HG03135 (cell line): ENCODE data around the gene PPP6R2.
"Not testable (repeated sequence)": the region's sequence is repeated elsewhere in the genome, so short reads cannot be mapped to it uniquely, and the experiment has no call there.

Source experiments
- ATAC-seq: cut with Tn5 transposase; IDR thresholded peaks from one replicate; pipeline ENCODE4 v1.9.1; 2021; ENCODE audit warnings: mild to moderate bottlenecking, moderate library complexity; ENCODE audit not compliant: unreplicated experiment

The PPP6R2 gene

GRCh38 chr22:50339945-50340879, 2.9 kb upstream of the PPP6R2 start:
- ATAC-seq = no peak

DNA sequence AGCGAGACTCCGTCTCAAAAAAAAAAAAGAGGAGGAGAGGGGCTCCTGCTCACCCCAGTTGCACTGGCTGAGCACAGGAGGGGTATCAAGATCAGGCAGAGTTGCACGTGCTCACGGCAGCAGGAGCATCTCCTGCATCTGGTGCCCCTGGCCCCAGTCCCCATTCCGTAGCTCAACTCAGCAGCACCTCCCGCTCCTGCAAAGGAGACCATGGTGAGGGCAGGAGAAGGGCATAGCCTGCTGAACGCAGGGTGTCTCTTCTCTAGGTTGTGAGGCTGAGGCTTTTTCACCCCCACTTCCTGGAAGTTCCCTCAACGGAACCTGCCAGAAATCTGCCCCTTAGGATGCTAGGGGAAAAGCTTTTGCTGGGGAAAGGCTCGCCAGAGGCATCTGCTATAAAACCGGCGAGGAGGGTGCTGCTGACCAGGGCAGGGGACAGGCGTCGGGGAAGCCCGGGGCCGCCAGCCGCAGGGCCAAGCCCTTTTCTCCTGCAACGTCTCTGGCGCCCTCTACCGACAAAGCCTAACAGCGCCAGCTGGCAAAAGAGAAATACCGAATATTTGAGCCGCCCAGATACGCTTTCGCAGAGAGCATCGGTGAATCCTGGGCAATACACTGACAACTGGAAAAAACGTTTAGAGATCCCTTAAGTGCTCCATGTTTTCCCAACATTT, 1.0 kb upstream of the PPP6R2 start:
- peak; percentile 59 for ATAC-seq

GRCh38 chr22:50343541-50343935, 411 bp downstream of the PPP6R2 start:
- no peak for ATAC-seq

GRCh38 chr22:50346470-50346869, 3.3 kb downstream of the PPP6R2 start:
- no peak for ATAC-seq

GRCh38 chr22:50347157-50347556, 4.0 kb downstream of the PPP6R2 start:
- ATAC-seq = no peak

DNA sequence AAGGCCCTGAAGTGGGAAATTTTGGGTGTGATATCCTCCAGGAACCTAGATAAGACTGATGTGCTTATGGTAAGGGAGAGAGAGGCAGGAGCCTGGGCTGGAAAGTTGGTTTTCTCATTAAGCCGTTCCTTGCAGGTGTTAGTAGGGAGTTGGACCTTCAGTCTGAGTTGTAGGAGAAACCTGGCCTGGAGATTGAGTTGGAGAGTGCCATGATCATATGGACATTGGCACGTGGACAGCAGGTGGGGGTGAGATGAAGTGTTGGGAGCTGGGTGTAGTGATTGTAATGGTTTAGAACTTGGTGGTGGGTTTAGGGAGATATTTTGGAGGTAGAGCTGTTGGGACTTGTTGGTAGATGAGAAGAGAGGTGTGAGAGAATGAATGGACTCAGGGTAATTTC, 4.9 kb downstream of the PPP6R2 start:
- no peak for ATAC-seq

DNA sequence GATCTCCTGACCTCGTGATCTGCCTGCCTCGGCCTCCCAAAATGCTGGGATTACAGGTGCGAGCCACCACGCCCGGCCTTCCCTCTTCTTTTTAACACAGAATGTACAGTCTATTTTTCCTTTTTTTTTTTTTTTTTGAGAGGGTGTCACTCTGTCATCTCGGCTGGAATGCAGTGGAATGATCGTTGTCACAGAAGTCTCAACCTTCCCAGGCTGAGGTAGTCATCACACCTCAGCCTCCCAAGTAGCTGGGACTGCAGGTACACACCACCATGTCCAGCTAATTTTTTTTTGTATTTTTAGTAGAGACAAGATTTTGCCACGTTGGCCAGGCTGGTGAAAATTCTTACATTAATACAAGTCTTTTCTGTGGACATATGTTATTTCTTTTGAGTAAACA, 13.1 kb downstream of the PPP6R2 start:
- ATAC-seq = no peak

- ATAC-seq = no peak
Observed at GRCh38 chr22:50357222-50357621, 14.1 kb downstream of the PPP6R2 start.

- ATAC-seq = no peak
Observed at GRCh38 chr22:50357756-50358155, 14.6 kb downstream of the PPP6R2 start.

DNA sequence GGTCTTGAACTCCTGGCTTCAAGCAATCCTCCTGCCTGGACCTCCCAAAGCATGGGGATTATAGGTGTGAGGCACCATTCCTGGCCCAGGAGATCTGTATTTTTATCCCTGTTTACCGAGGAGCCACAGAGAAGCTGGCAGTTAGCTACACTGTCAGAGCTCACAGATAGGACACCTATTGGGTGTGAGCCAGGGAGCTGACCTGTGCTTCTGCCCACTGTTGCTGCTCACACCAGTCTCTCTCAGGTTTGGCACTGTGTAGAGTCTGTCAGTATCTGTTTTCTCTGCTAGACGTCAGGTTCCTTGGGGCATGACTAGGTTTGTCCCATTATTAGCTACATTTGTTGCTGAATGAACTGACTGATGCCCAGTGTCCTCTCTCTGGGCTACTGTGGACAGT, 17.5 kb downstream of the PPP6R2 start:
- ATAC-seq = no peak

DNA sequence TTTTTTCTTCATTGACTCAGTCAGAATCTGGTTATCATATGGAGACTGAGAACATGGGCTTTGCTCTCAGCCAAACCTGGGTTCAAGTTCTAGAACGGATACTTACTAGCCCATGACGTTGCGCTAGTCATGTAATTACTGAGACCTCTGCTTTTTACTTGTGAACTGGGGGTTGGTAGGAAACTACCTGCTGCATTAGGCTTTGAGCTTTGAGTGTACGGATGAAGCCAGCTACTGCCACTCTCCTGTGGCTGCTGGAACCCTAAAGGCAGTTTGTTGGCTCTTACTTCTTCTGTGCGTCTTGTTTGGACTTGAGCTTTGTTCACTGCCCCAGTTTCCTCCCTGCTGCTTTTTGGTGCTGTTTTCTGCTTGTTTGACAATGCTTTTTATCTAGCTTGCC, 18.1 kb downstream of the PPP6R2 start:
- ATAC-seq = no peak

GRCh38 chr22:50361688-50362087, 18.6 kb downstream of the PPP6R2 start:
- ATAC-seq = no peak

DNA sequence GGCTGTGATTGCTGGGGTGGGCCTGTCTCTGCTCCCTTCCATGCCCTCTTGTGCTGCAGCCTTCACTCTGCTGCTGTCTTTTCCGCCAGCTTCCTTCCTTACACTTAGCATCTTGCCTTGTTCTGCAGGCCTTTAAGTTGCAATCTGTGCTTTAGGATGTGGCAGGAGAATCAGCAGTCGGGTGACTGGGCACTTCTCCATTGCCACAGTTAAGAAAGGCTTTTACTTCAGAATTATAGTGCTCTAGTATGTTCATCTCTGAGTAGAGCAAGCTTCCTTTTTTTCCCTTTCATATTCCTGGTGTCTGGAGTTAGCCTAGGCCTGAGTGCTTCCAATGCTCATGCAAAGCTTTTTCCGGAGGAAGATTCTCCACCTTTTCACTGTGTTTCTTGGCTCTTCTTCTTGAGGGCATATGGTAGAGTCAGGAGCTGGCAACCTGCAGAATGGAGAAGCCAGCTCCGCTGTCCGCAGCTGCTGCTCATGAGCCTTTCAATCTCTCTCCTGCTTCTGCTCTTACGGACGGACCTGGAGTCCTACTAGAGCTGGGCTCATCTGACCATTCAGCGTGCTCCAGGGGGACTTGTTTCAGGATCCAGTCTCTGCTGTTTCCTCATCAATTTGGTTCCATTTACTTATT, 20.2 kb downstream of the PPP6R2 start:
- no peak for ATAC-seq

- not testable (repeated sequence) for ATAC-seq
Observed at GRCh38 chr22:50363803-50364194, 20.7 kb downstream of the PPP6R2 start.

DNA sequence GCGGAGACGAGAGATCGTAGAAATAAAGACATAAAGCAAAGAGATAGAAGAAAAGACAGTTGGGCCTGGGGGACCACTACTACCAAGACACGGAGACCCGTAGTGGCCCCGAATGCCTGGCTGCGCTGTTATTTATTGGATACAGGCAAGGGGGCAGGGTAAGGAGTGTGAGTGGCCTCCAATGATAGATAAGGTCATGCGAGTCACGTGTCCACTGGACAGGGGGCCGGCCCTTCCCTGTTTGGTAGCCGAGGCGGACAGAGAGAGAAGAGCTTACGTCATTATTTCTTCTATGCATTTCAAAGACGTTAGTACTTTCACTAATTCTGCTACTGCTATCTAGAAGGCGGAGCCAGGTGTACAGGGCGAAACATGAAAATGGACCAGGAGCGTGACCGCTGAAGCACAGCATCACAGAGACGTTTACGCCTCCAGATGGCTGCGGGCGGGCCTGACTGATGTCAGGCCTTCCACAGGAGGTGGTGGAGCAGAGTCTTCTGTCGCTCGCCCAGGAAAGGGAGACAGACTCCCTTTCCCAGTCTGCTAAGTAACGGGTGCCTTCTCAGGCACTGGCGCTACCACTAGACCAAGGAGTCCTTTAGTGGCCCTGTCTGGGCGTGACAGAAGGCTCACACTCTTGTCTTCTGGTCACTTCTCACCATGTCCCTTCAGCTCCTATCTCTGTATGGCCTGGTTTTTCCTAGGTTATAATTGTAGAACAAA, 24.8 kb downstream of the PPP6R2 start:
- ATAC-seq = no peak

GRCh38 chr22:50371101-50371648, 28.0 kb downstream of the PPP6R2 start:
- no peak for ATAC-seq

DNA sequence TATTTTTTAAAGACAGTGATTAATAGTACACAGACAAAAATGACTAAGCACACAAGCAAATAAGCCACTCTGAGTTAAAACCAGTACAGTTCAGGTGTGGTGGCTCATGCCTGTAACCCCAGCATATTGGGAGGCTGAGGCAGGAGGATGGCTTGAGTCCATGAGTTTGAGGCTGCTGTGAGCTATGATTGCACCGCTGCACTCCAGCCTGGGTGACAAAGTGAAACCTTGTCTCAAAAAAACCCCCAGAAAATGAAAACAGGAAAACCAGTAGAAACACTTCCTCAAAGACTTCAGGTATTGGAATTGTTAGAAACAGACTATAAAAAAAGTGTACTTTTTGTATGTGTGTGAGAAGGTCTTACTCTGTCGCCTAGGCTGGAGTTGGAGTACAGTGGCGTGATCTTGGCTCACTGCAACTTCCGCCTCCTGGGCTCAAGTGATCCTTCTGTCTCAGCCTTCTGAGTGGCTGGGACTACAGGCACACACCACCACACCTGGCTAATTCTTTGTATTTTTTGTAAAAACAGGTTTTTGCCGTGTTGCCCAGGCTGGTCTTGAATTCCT, 33.0 kb downstream of the PPP6R2 start:
- no peak for ATAC-seq

DNA sequence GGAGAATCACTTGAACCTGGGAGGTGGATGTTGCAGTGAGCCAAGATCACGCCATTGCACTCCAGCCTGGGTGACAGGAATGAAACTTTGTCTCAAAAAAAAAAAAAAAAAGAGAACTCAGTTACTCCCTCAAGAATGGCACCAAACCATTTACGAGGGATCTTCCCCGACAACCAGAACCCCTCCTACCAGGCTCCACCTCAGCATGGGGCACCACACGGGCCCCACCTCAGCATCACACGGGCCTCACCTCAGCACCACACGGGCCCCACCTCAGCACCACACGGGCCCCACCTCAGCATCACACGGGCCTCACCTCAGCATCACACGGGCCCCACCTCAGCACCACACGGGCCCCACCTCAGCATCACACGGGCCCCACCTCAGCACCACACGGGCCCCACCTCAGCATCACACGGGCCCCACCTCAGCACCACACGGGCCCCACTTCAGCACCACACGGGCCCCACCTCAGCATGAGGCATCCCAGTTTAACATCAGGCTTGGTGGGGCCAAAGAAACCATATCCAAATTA, 38.0 kb downstream of the PPP6R2 start:
- not testable (repeated sequence) for ATAC-seq

DNA sequence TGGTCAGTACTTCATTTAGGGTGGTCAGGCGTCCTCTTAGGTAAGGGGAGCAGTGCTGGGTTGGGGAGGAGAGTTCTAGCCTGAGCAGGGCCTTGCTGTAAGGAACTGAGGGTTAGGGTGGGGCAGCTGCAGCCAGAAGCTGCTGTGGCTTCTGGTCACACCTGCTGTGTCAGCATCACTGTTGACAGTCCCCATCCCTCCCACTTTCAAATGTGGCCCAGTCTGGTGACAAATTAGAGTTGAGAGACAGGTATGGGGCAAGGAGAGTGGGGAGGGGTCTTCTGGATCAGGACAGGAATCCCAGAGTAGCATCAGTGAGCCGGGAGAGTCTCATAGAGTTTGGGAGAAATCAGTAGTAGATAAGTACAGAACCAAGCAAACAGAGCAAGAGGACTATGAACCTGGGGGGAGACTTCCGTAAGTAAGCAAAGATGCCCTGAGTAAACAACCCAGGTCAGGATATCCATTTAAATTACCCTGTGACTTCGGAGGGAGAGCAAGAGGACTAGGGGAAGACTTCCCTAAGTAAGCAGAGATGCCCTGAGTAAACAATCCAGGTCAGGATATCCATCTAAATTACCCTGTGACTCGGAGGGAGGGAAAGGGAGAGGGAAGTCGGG, 53.7 kb downstream of the PPP6R2 start:
- ATAC-seq = no peak
